A549 (cell line): ENCODE data around the gene EPHB4.

ENCODE experiments used
- CHD2 ChIP-seq: fragments of 150-350 bp; IDR thresholded peaks from 2 replicates; pipeline ENCODE4 v1.6.1; 2014; ENCODE audit warnings: low read length; ENCODE audit not compliant: partially characterized antibody
- CTCF ChIP-seq: fragments of >200 bp; sonication (Bioruptor Twin); formaldehyde crosslinking; IDR thresholded peaks from 3 replicates; pipeline ENCODE4 v1.5.1; 2016
- JUNB ChIP-seq: fragments of >200 bp; sonication (Bioruptor Twin); formaldehyde crosslinking; IDR thresholded peaks from 2 replicates; pipeline ENCODE4 v1.6.1; 2016
- MAX ChIP-seq: IDR thresholded peaks from 2 replicates; pipeline ENCODE4 v1.6.1; 2012
- MAZ ChIP-seq: fragments of 150-350 bp; IDR thresholded peaks from 2 replicates; pipeline ENCODE4 v1.6.1; 2014; ENCODE audit warnings: antibody characterized with exemption, low read depth, low read length, borderline replicate concordance
- NFE2L2 ChIP-seq: fragments of 150-350 bp; conservative IDR thresholded peaks from 2 replicates; pipeline ENCODE4 v1.6.1; 2014; ENCODE audit warnings: low read length
- POLR2A ChIP-seq: IDR thresholded peaks from 2 replicates; pipeline ENCODE4 v1.6.1; 2012; ENCODE audit warnings: mild to moderate bottlenecking, low read length
- RCOR1 ChIP-seq: fragments of 150-350 bp; IDR thresholded peaks from 2 replicates; pipeline ENCODE4 v1.6.1; 2014; ENCODE audit warnings: antibody characterized with exemption, low read length, low read depth
- RNF2 ChIP-seq: fragments of 200-600 bp; sonication (generic); IDR thresholded peaks from 2 replicates; pipeline ENCODE4 v1.6.1; 2016; ENCODE audit warnings: low read depth, mild to moderate bottlenecking, antibody characterized with exemption, moderate library complexity, borderline replicate concordance
- SMC3 ChIP-seq: fragments of >200 bp; sonication (Bioruptor Twin); formaldehyde crosslinking; IDR thresholded peaks from 3 replicates; pipeline ENCODE4 v1.6.1; 2018; ENCODE audit warnings: inconsistent platforms

- no peak for TF ChIP-seq CTCF
- no peak for TF ChIP-seq MAX
- no peak for TF ChIP-seq POLR2A
- no peak for TF ChIP-seq CHD2
- TF ChIP-seq MAZ, result no peak
- TF ChIP-seq JUNB, result no peak
- no peak for TF ChIP-seq SMC3
- no peak for TF ChIP-seq RNF2
- TF ChIP-seq RCOR1, result no peak
- no peak for TF ChIP-seq NFE2L2
These were observed 73.6 kb downstream of the EPHB4 start for GRCh38 chr7:100753750-100754149.
